GM12874 (cell line): ENCODE data around the gene CMTM5.

Experiments used
- TF ChIP-seq, protein P1 (sequence below): IDR thresholded peaks from 2 replicates; pipeline ENCODE4 v1.5.1; 2011; ENCODE audit warnings: low read depth, mild to moderate bottlenecking, control low read depth, low read length, moderate library complexity; ENCODE audit not compliant: insufficient read depth

CMTM5 gene

DNA sequence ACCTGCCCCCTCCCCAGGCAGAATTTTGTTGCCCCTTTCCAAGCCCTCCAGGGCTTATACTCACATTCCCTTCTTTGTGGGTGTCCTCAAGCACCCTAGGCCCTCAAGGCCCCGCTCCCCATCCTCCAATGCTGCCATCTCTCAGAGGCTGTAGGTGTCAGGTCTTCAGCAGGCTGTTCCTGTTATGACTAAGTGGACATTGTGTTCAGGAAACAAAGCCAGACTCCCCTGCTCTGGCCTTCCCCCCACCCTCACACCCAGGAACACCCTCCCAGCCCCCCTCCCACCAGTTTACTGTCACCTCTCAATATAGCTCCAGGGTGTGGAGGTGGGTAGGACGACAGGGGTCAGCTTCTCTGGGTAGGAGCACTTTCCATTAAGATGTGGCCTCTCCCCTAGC lies 32.6 kb downstream of the CMTM5 start:
- TF ChIP-seq, protein P1, sequence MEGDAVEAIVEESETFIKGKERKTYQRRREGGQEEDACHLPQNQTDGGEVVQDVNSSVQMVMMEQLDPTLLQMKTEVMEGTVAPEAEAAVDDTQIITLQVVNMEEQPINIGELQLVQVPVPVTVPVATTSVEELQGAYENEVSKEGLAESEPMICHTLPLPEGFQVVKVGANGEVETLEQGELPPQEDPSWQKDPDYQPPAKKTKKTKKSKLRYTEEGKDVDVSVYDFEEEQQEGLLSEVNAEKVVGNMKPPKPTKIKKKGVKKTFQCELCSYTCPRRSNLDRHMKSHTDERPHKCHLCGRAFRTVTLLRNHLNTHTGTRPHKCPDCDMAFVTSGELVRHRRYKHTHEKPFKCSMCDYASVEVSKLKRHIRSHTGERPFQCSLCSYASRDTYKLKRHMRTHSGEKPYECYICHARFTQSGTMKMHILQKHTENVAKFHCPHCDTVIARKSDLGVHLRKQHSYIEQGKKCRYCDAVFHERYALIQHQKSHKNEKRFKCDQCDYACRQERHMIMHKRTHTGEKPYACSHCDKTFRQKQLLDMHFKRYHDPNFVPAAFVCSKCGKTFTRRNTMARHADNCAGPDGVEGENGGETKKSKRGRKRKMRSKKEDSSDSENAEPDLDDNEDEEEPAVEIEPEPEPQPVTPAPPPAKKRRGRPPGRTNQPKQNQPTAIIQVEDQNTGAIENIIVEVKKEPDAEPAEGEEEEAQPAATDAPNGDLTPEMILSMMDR, result no peak

- TF ChIP-seq, protein P1, result no peak
Measured at GRCh38 chr14:23409966-23410635, 33.3 kb downstream of the CMTM5 start.

DNA sequence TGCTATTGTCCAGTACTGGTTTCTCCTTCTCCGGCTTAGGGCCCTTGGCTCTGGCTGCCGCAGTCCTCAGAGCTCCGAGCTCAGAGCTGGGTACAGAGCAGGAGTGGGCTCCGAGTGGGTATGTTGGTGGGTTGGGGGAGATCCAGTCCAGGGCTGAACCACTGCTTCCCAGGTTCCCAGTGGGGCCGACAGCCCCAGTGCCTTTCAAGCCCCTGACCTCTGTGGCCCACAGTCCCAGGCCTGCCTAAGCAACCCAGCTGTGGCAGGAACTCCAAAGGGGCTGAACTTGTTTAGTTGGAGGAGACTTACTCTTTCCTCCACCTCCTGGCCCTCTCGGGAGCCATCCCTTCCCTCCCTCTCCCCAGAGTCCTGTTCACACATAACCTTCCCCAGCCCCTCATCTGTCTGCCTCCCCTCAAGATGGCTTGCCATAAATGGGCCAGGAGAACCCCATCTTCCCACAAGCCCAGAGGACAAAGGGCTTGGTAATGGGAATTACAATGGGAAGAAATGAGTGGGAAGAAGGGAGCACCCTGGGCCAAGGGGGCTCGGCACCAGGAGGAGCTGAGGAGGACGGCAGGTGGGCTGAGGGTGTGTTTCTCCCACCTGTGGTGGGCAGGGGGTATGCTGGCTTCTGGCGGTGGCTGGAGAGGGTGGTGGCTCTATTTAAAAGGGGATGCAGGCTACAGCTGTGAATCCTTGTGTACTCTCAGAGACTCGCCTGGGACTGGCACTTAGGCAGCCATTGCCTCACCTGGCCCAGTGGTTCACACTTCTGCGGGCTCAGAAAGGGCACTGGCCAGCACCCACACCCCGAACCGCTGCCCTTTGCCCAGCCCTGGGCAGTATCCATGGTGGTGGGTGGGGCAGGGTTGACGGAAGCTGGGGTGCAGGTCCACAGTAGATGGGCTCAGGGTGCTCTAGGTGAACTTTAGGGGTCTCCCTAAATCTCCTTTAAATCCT lies 35.0 kb downstream of the CMTM5 start:
- TF ChIP-seq, protein P1, result no peak

DNA sequence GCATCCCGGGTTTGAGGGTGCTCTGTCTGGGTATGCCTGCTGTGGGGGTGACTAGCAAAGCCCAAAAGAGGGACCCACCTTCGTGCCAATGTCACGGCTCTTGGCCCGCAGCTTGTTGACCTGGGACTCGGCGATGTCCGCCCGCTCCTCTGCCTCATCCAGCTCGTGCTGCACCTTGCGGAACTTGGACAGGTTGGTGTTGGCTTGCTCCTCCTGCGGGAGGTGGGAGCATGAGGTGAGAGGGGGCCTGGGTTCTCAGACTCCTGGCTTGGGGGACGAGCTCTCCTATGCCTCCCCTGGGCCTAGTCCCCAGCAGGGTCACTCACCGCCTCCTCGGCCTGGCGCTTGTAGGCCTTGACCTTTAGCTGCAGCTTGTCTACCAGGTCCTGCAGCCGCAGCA lies 36.8 kb downstream of the CMTM5 start:
- TF ChIP-seq, protein P1, result no peak

DNA sequence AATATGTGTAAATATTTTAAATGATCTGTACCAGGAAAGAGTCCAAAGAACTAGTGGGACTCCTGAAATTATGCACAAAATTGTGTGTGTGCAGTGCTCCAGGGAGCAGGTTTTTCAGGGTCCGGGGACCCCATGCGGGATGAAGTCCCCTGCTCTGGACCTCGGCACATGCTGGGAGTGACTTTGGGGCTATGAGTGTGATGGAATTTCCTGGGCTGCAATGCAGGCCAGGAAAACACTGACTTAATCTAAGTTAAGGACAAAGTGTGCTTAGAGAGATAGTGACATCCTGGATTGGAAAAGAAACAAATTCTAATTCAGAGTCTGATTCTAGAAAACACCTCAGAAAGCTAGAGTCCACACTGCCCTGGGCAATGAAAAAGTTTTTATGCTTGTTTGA lies 37.4 kb downstream of the CMTM5 start:
- TF ChIP-seq, protein P1, result no peak

GRCh38 chr14:23414906-23415820 lies 38.3 kb downstream of the CMTM5 start:
- TF ChIP-seq, protein P1, result no peak
